ENCODE measurements around the gene SPRR1A.

Gene SPRR1A

DNA sequence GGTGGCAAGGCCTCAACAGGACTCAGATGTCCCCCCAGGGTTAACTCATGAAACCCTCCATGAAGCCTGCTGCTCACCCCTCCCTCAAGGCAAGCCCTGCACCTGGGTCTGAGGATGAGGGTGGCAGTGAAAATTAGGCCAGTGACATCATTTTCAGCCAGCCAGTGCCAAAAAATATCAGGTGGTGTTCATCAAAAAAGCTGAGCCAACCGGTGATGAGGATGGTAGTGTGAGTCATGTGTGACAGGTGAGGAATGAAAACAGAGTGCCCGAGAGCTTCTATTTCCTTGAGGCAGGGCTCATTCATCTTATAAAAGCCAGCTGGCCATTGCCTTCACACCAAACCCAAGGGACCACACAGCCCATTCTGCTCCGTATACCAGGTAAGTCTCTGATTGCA lies at the start of gene SPRR1A:
SPRR1A (plus strand) TSS at position 339 of the 400 bp plus-strand sequence. CDS start 1,150 bp downstream, outside the sequence.
- DNase-seq = no peak

DNA sequence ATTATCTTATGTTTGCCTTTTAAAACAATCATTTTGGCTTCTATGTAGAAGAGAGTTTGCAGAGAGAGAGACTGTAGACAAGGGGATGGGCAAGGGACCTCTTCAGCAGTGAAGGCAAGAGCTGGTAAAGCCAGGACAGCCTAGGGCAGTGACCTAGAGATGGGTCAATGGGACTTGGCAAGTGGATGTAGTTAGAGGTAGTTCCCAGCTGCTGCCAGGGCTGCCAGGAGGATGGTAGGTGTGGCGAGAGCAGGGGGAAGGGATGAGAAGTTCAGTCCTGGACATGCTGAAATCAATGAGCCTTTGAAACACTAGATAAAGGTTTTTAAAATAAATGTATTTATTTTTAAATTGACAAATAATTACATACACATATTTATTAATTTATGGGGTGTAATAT lies 43.3 kb upstream of the SPRR1A start:
- no peak for DNase-seq

- no peak for DNase-seq
Measured at GRCh38 chr1:152941037-152941711, 42.7 kb upstream of the SPRR1A start.

- no peak for DNase-seq
Measured at GRCh38 chr1:152942161-152942560, 41.7 kb upstream of the SPRR1A start.

DNA sequence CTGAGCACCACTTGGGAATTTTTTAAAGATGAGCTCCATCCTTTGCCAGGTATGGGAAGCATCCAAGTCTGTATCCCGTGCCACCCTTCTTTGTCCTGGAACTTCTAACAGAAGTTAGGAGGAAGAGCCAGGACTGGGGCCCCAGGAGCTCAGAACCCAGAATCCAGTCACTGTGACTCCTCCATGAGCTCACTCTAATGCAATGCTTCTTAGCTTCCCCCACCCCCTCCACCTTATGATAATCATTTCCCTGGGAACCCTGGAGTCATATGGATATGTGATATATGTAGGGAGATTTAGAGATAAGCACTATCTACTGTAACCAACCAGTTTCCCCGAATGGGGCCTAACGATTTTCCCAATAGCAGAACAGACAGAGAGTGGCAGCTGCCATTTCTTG lies 37.6 kb upstream of the SPRR1A start:
- no peak for DNase-seq

DNA sequence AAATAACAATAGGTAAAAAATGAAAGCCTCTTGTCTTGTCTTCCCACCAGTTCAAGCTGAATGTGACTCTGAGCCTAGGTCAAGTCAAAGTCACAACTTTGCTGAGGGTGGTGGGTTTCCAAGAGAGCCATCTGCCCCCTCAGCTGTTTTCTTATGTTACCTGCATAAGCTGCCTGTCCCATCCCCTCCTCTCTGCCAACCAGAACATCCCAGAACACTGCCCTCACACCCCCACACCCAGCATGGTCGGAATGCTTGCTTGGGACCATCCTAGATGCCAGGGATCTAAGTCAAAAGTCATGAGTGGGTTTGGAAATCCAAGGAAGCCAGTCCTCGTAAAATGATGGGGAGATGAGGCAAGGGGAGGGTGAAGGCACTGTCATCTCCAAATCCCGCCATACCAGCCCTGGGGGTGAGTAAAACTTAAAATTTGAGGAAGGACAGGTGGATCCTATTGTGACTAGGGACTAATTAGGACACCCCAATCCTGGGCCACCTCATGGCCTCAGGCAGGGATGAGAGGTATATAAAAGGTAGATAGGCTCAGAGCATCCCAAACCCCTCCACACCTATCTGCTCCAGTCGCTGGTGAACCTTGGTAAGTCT lies 37.1 kb upstream of the SPRR1A start, which contains the start of gene SPRR5:
SPRR5 (plus strand) TSS at position 556 of the 606 bp plus-strand sequence. CDS start 1,349 bp downstream, outside the sequence.
- no peak for DNase-seq

DNA sequence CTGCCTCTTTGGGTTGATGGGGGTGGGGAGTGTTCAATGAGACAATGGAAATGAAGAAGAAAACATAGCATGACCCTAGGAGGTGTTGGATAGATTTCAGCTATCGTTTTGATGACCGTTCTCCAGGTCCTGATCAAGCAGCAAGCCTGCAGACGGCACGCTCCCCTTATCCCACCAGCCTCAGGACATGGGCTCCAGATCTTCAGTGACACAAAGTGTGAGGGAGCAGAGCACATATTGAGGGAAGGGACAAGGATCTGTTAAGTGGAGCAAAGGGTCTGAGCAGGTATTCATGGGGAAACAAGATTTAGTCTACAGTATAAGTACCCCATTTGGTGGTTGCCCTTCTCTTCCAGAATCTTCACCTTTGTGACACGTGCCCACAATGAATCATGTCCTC lies 32.2 kb upstream of the SPRR1A start:
- no peak for DNase-seq

DNA sequence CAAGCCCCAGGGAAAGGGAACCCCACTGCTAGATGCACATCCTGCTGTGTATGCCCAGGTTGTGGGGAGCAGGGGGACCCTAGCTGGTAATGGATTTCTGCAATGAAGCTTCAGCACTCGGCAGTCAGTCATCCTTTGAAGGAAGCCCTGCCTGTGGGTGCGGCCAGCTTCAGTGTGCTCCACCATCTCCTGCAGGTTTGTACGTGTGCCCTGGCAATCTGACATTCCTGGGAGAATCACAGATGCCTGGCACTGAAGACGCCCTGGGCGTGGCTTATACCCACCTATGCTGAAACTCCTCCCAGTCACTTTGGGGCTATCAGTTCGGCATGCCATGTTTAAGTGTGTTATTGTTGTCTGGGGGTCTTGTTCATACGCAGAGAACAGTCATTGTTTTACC lies 30.1 kb upstream of the SPRR1A start:
- DNase-seq = no peak

DNA sequence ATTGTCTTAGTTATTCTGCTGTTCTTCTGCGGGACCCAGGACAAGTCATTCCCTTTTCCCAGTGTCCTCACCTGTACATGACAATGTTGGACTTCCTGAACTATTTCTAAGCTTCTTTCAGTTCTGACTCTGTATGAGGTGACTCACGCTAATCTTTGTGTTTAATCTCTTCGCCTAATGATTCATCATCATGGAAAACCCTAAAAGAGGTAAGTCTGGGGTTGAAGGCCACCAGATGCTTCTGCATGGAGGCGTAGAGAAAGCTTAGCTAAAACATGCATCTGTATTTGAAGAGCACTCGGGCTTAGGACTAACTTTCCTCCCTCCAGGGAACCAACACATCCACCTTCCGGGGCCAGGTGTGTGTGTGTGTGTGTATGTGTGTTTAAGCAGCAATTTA lies 29.4 kb upstream of the SPRR1A start:
- no peak for DNase-seq

DNA sequence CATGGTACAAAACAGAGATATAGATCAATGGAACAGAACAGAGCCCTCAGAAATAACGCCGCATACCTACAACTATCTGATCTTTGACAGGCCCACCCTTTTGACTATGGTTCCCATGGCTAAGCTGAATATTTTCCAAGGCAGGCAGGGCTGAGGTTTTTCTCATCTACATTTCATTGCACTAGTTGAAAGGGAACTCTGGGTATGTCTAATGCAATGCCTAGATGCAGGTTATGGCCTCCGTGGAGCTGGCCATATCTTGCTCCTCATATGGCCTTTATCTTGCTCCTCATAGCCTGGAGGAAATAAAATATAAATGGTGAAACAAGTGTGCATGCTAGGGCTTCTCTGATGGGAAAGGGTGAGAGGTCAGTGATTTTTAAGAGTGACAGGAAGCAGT lies 26.3 kb upstream of the SPRR1A start:
- DNase-seq = no peak

GRCh38 chr1:152959273-152959672 lies 24.6 kb upstream of the SPRR1A start:
- DNase-seq = no peak

DNA sequence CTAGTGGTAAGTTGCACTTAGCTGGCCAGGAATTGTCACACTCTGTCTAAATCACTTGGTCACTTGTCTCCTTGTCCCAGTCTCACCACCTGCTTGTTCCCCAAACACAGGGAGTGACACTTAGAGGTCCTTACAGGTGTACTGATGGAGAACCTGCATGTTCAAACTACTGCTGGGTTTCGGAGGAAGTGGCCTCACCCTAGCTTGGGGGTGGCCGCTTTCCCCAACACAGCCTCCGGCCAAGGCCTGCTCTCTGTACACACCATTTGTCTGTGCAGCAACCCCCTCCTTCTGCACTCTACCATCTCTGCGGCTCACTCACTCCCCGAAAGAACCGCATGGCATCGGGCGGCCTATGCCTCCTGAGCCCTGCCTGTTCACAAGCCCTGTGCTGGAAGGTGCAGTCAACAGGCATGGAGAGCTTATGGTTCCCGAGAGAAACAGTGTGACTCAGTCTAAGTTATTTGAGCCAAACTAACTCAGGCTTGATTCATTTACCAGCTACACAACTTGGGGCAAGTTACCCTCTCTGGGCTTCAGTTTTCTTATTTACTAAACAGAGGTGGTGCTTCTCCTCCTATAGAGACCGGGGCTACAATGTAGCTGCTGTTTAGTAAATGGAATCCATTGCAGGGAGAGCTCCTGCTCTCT lies 24.0 kb upstream of the SPRR1A start:
- no peak for DNase-seq

- no peak for DNase-seq
Measured at GRCh38 chr1:152960452-152961044, 23.3 kb upstream of the SPRR1A start.

DNA sequence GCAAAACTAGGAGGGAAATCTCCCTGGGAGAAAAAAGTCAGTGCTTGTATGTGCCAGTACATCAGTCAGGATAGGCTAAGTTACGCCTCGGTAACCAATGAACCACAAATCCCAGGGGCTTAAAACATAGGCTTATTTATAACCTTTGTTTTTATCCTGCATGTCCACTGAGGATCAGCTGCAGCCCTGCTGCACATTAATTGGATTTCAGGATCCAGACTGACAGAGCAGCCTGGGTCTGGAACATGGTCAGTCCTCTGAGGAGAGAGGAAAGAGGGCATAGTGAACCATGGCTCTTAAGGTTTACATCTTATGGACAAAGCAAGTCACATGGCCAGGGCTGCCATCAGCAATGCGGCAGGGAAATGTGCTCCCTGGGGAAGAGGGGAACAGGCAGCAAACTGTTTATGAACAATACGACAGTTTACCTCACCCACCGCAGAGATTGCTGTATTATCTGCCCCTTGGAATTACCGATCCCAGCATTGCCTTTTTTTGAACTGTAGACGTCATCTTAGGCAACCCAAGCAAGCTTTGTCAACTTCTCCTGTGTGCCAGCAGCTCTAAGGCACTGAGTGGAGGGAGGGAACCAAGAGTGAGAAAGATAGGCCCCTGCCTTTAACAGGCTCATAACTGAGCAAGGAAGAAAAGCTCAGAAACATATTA lies 22.5 kb upstream of the SPRR1A start:
- no peak for DNase-seq

- DNase-seq = no peak
Measured at GRCh38 chr1:152962876-152963415, 20.9 kb upstream of the SPRR1A start.

GRCh38 chr1:152964536-152964935 lies 19.3 kb upstream of the SPRR1A start:
- DNase-seq = no peak

- DNase-seq = no peak
Measured at GRCh38 chr1:152965853-152966252, 18.0 kb upstream of the SPRR1A start.

- DNase-seq = no peak
Measured at GRCh38 chr1:152967201-152967600, 16.7 kb upstream of the SPRR1A start.

- DNase-seq = no peak
Measured at GRCh38 chr1:152968248-152968647, 15.6 kb upstream of the SPRR1A start.

- no peak for DNase-seq
Measured at GRCh38 chr1:152969036-152969435, 14.8 kb upstream of the SPRR1A start.

DNA sequence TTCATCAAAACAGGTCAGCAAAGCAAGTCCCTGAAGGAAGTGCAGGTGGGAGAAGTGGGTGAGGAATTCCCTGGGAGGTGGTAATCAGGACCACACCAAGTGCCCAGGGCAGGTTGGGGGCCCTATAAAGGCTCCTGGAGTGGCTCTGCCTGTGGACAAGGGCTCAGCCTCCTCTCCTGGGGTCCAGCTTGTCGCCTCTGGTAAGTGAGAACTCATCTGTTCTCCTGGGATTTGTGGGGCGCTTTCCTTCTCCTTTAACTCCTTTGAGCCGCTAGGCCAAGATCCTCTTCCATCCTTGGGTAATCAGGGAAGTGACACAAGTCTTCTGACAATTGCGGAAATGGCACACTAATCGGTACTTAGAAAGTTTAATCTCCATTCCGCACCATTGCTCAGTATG lies 13.4 kb upstream of the SPRR1A start, which contains the start of gene SPRR4:
SPRR4 (plus strand) TSS at position 154 of the 400 bp plus-strand sequence. CDS start 1,243 bp downstream, outside the sequence.
- DNase-seq = no peak

GRCh38 chr1:152972196-152972886 lies 11.5 kb upstream of the SPRR1A start:
- no peak for DNase-seq

Data from stimulated activated CD4-positive, alpha-beta T cell treated with anti-CD3 and anti-CD28 coated beads, Interleukin-15, amount 100 ng/mL, for 24 hours (primary cell).